ENCODE results near the gene DYTN.

DYTN gene

GRCh38 chr2:206647985-206648384 is 70.2 kb downstream of the DYTN start:
- no peaks in the 10 kb centered on the region for H3K9me3 ChIP-seq (ENCODE audit: insufficient read depth, low read depth, low read length)
- TF ChIP-seq CTCF (conservative IDR thresholded peaks at IDR 0.05; ENCODE audit: low read length) (no peak), EZH2phosphoT487 (IDR thresholded peaks at IDR 0.05; ENCODE audit: borderline replicate concordance) (no peak)
- no peaks in the 10 kb centered on the region for H3K36me3 ChIP-seq (ENCODE audit: insufficient read depth, low read length)
- no peaks in the 10 kb centered on the region for H3K4me1 ChIP-seq (ENCODE audit: insufficient read depth, low read length, poor library complexity, severe bottlenecking)
- H3K4me3 ChIP-seq (ENCODE audit: low read length, poor library complexity, severe bottlenecking) = no peak overlapping the region
- H3K4me2 ChIP-seq (ENCODE audit: low read depth, low read length, poor library complexity, severe bottlenecking) = no peak overlapping the region
- no peaks in the 10 kb centered on the region for H3K9me2 ChIP-seq (replicated peaks; ENCODE audit: low read depth, low read length)
- no peak overlapping the region for H2AFZ ChIP-seq (ENCODE audit: low read length)
- H3K79me2 ChIP-seq (ENCODE audit: insufficient read depth, low read length) = no peaks in the 10 kb centered on the region
- no peaks in the 10 kb centered on the region for H3F3A ChIP-seq (ENCODE audit: low read depth)
- no peaks in the 10 kb centered on the region for H4K20me1 ChIP-seq (ENCODE audit: insufficient read depth, low read length, poor library complexity, severe bottlenecking)
- no peaks in the 10 kb centered on the region for H3K27me3 ChIP-seq (ENCODE audit: insufficient read depth, low read length, poor library complexity, severe bottlenecking)
- H3K9ac ChIP-seq (ENCODE audit: low read depth, low read length, poor library complexity, severe bottlenecking) = no peak overlapping the region

- H2AFZ ChIP-seq (ENCODE audit: low read length) = no peak within 1 kb of the TSS
- no peaks in the 10 kb centered on the region for H3K4me1 ChIP-seq (ENCODE audit: insufficient read depth, low read length, poor library complexity, severe bottlenecking)
- H3F3A ChIP-seq (ENCODE audit: low read depth) = no peaks in the 10 kb centered on the region
- TF ChIP-seq EZH2phosphoT487 (IDR thresholded peaks at IDR 0.05; ENCODE audit: borderline replicate concordance) (no peak), CTCF (conservative IDR thresholded peaks at IDR 0.05; ENCODE audit: low read length) (no peak)
- H3K9me2 ChIP-seq (replicated peaks; ENCODE audit: low read depth, low read length) = no peaks in the 10 kb centered on the region
- H4K20me1 ChIP-seq (ENCODE audit: insufficient read depth, low read length, poor library complexity, severe bottlenecking) = no peaks in the 10 kb centered on the region
- no peak within 1 kb of the TSS for H3K4me2 ChIP-seq (ENCODE audit: low read depth, low read length, poor library complexity, severe bottlenecking)
- H3K9me3 ChIP-seq (ENCODE audit: insufficient read depth, low read depth, low read length) = no peaks in the 10 kb centered on the region
- no peak within 1 kb of the TSS for H3K9ac ChIP-seq (ENCODE audit: low read depth, low read length, poor library complexity, severe bottlenecking)
- H3K36me3 ChIP-seq (ENCODE audit: insufficient read depth, low read length) = no peaks in the 10 kb centered on the region
- H3K79me2 ChIP-seq (ENCODE audit: insufficient read depth, low read length) = no peaks in the 10 kb centered on the region
- H3K27me3 ChIP-seq (ENCODE audit: insufficient read depth, low read length, poor library complexity, severe bottlenecking) = no peaks in the 10 kb centered on the region
- H3K4me3 ChIP-seq (ENCODE audit: low read length, poor library complexity, severe bottlenecking) = no peak within 1 kb of the TSS
Observed at GRCh38 chr2:206642075-206643025, 75.8 kb downstream of the DYTN start, which contains the start of gene FAM237A. FAM237A (plus strand) TSS chr2:206642487; CDS start chr2:206644237, 1,750 bp downstream.

- Histone ChIP-seq H3K36me3 (ENCODE audit: insufficient read depth, low read length) (no peaks in the 10 kb centered on the region), H3K9ac (ENCODE audit: low read depth, low read length, poor library complexity, severe bottlenecking) (no peak overlapping the region), H3K9me3 (ENCODE audit: insufficient read depth, low read depth, low read length) (no peaks in the 10 kb centered on the region), H3F3A (ENCODE audit: low read depth) (no peaks in the 10 kb centered on the region), H2AFZ (ENCODE audit: low read length) (no peak overlapping the region), H3K4me1 (ENCODE audit: insufficient read depth, low read length, poor library complexity, severe bottlenecking) (no peaks in the 10 kb centered on the region), H4K20me1 (ENCODE audit: insufficient read depth, low read length, poor library complexity, severe bottlenecking) (no peaks in the 10 kb centered on the region), H3K27me3 (ENCODE audit: insufficient read depth, low read length, poor library complexity, severe bottlenecking) (no peaks in the 10 kb centered on the region), H3K9me2 (replicated peaks; ENCODE audit: low read depth, low read length) (no peaks in the 10 kb centered on the region), H3K4me2 (ENCODE audit: low read depth, low read length, poor library complexity, severe bottlenecking) (no peak overlapping the region), H3K79me2 (ENCODE audit: insufficient read depth, low read length) (no peaks in the 10 kb centered on the region), H3K4me3 (ENCODE audit: low read length, poor library complexity, severe bottlenecking) (no peak overlapping the region)
- TF ChIP-seq EZH2phosphoT487 (IDR thresholded peaks at IDR 0.05; ENCODE audit: borderline replicate concordance) (no peak), CTCF (conservative IDR thresholded peaks at IDR 0.05; ENCODE audit: low read length) (no peak)
Observed at GRCh38 chr2:206641226-206641625, 77.0 kb downstream of the DYTN start.

Data from Loucy (cell line).